ENCODE measurements around the gene RSPRY1. TPM values are rescaled to one million over a fixed set of nuclear protein-coding genes. Genes with fewer than 3 reads are reported as not detected.

Gene RSPRY1
- total RNA-seq, 6 experiments from 2014 or later, result 18.0 to 26.1 (median 22.9) TPM

- H3K36me3 ChIP-seq, result peaks cover 4 to 44% (median 24%) of the 10 kb centered on the region in 4 donors
- H3K9me3 ChIP-seq, result no peaks in the 10 kb centered on the region
- no peaks in the 10 kb centered on the region for H3K27me3 ChIP-seq
- peaks cover 0 to 12% (median 3%) of the 10 kb centered on the region in 4 donors for H3K4me1 ChIP-seq
- TF ChIP-seq POLR2A (IDR thresholded peaks at IDR 0.05), result no peak
- TF ChIP-seq CTCF (IDR thresholded peaks at IDR 0.05), result no peak
- no peak overlapping the region for H3K4me3 ChIP-seq
- DNase-seq (no peak), ATAC-seq (no peak)
- H3K27ac ChIP-seq, result no peak overlapping the region
- intact Hi-C loops (cut with DNase I), result no loop called here
Observed at GRCh38 chr16:57236022-57236350, 49.9 kb downstream of the RSPRY1 start.

GRCh38 chr16:57238682-57239081, 52.6 kb downstream of the RSPRY1 start:
- H3K27me3 ChIP-seq, result no peaks in the 10 kb centered on the region
- peak; percentile 67 to 90 (median 80) for ATAC-seq
- WGBS (ENCODE audit: insufficient coverage, low coverage, low lambda C conversion rate, missing lambda C conversion rate), result 21% methylated on average over 2 of the region's 2 CpGs
- no peak for TF ChIP-seq CTCF (IDR thresholded peaks at IDR 0.05)
- peak overlapping the region in 1 of 3 donors; percentile 56 for H3K27ac ChIP-seq
- peaks cover 0 to 12% (median 3%) of the 10 kb centered on the region in 4 donors for H3K4me1 ChIP-seq
- H3K4me3 ChIP-seq, result no peak overlapping the region
- H3K36me3 ChIP-seq, result peaks cover 0 to 24% (median 11%) of the 10 kb centered on the region in 4 donors
- intact Hi-C loops (cut with DNase I), result no loop called here
- DNase-seq, result peak in 1 of 3 donors; percentile 70
- H3K9me3 ChIP-seq, result no peaks in the 10 kb centered on the region

- Histone ChIP-seq H3K27me3 (no peaks in the 10 kb centered on the region), H3K4me1 (peaks cover 0 to 12% (median 3%) of the 10 kb centered on the region in 4 donors), H3K36me3 (peaks cover 0 to 20% (median 9%) of the 10 kb centered on the region in 4 donors), H3K9me3 (no peaks in the 10 kb centered on the region), H3K27ac (peak overlapping the region in 2 of 3 donors; percentile 2 to 56), H3K4me3 (no peak overlapping the region)
- ATAC-seq (no peak), DNase-seq (no peak)
- intact Hi-C loops (cut with DNase I), result no loop called here
- WGBS (ENCODE audit: insufficient coverage, low coverage, low lambda C conversion rate, missing lambda C conversion rate), result 64% methylated on average over 2 of the region's 2 CpGs
- TF ChIP-seq CTCF (IDR thresholded peaks at IDR 0.05) (no peak), POLR2A (IDR thresholded peaks at IDR 0.05) (no peak)
Observed at GRCh38 chr16:57239107-57239506, 53.0 kb downstream of the RSPRY1 start.

- intact Hi-C loops (cut with DNase I), result no loop called here
- H3K4me1 ChIP-seq, result peaks cover 0 to 14% (median 3%) of the 10 kb centered on the region in 4 donors
- 85% methylated on average over 2 of the region's 2 CpGs for WGBS (ENCODE audit: insufficient coverage, low coverage, low lambda C conversion rate, missing lambda C conversion rate)
- DNase-seq (no peak), ATAC-seq (no peak)
- no peak for TF ChIP-seq POLR2A (IDR thresholded peaks at IDR 0.05)
- no peak for TF ChIP-seq CTCF (IDR thresholded peaks at IDR 0.05)
- no peaks in the 10 kb centered on the region for H3K27me3 ChIP-seq
- H3K27ac ChIP-seq, result no peak overlapping the region
- no peak overlapping the region for H3K4me3 ChIP-seq
- H3K36me3 ChIP-seq, result peaks cover 0 to 5% (median under 1%) of the 10 kb centered on the region in 4 donors
- H3K9me3 ChIP-seq, result no peaks in the 10 kb centered on the region
Observed at GRCh38 chr16:57240851-57241250, 54.7 kb downstream of the RSPRY1 start.

- TF ChIP-seq POLR2A (IDR thresholded peaks at IDR 0.05), result no peak
- no peak for TF ChIP-seq CTCF (IDR thresholded peaks at IDR 0.05)
- Histone ChIP-seq H3K27ac (no peak overlapping the region), H3K27me3 (no peaks in the 10 kb centered on the region), H3K9me3 (no peaks in the 10 kb centered on the region), H3K4me1 (peaks cover 0 to 25% (median 8%) of the 10 kb centered on the region in 4 donors), H3K4me3 (no peak overlapping the region), H3K36me3 (peaks cover 0 to 5% (median 2%) of the 10 kb centered on the region in 4 donors)
- DNase-seq, result no peak
- no CpG with 5 or more reads among the region's 2 CpGs for WGBS (ENCODE audit: insufficient coverage, low coverage, low lambda C conversion rate, missing lambda C conversion rate)
- ATAC-seq, result no peak
- intact Hi-C loops (cut with DNase I), result no loop called here
Observed at GRCh38 chr16:57242650-57243049, 56.5 kb downstream of the RSPRY1 start.

Measured in right lobe of liver (tissue), 6 donors.